Keratinocyte (primary cell): ENCODE data around the gene TLL2.

ENCODE experiments used
- EZH2 ChIP-seq: IDR thresholded peaks from one replicate; pipeline ENCODE4 v1.6.1; 2012; ENCODE audit warnings: inconsistent platforms, mild to moderate bottlenecking, low read length, moderate library complexity
- TF ChIP-seq, protein P1 (sequence below), 3 experiments: IDR thresholded peaks in 1 of 3; conservative IDR thresholded peaks in 1 of 3; optimal IDR thresholded peaks in 1 of 3; 2 replicates in 2 of 3; 3 replicates in 1 of 3; pipeline versions ENCODE3 to v1.5.1; 2011; ENCODE audit warnings: low read length in 3 of 3, mild to moderate bottlenecking in 3 of 3, moderate library complexity in 2 of 3, control low read depth in 1 of 3, inconsistent platforms in 1 of 3; ENCODE audit not compliant: insufficient read depth in 2 of 3; ENCODE audit errors: extremely low read depth in 1 of 3

DNA sequence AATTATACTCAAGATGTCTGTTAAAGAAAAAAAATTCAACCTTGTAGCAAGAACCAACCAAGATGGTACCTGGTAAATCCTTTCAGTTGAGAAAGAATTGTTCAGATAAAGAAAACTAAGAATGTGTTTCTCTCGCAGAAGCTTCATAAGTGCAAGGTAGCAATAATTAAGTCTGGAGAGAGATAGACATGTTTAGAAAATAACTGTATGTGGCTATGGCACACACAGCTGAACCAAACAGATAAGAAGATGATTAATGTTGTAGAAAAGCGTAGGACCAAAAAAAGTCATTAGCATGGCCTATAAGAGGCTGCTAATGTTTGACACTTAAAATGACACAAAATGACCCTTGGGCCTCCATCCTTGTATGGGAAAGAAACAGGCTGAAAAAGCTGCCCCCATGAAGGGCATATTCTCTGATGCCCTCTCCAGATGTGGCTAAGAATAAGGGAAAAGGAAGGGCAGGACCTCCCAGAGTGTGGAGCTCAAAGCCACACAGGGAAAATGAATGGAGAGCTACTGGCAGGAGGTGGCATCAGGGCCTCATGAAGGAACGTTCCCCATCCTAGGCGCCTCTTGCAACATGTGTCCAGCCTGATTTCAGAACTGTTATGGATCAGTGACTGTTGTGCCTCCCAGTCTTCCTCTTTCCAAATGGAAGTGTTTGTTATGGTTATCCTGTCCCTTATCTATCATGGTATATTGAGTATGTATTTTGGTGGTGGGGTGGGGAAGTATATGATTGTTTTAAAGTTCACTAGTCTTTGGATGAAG, 30.7 kb downstream of the TLL2 start:
- TF ChIP-seq, protein P1, sequence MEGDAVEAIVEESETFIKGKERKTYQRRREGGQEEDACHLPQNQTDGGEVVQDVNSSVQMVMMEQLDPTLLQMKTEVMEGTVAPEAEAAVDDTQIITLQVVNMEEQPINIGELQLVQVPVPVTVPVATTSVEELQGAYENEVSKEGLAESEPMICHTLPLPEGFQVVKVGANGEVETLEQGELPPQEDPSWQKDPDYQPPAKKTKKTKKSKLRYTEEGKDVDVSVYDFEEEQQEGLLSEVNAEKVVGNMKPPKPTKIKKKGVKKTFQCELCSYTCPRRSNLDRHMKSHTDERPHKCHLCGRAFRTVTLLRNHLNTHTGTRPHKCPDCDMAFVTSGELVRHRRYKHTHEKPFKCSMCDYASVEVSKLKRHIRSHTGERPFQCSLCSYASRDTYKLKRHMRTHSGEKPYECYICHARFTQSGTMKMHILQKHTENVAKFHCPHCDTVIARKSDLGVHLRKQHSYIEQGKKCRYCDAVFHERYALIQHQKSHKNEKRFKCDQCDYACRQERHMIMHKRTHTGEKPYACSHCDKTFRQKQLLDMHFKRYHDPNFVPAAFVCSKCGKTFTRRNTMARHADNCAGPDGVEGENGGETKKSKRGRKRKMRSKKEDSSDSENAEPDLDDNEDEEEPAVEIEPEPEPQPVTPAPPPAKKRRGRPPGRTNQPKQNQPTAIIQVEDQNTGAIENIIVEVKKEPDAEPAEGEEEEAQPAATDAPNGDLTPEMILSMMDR (optimal IDR thresholded peaks at IDR 0.05 in 1 of 3, IDR thresholded peaks at IDR 0.05 in 1 of 3, conservative IDR thresholded peaks at IDR 0.05 in 1 of 3; ENCODE audit: extremely low read depth in 1 of 3, insufficient read depth in 2 of 3, low read length in 3 of 3) = no peak
- TF ChIP-seq EZH2 = no peak
